ENCODE measurements around the gene CFAP65. TPM values are rescaled to one million over a fixed set of nuclear protein-coding genes. Genes with fewer than 3 reads are reported as not detected.

Gene CFAP65
- total RNA-seq, 2 experiments from 2014 or later = not detected

DNA sequence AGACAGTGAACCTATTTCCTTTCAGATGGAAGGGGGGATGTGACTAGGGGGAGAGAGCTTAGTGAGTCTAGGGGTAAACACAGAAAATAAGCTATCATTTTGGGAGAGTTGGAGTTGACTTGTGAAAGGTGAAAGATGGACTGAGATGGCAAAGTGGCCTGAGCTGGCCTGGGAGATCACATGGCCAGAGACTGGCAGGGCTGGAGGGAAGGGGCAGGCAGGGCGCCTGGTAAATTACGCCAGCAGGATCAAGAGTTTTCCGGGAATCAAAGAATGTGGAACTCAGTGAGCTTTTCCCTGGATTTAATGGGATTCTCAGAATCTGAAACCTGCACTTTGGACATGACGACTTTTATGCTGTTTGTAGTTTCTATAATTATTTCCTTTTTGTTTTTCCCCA lies 841 bp upstream of the CFAP65 start:
- peaks cover 9% of the 10 kb centered on the region for H3K4me1 Mint-ChIP-seq (ENCODE audit: low read depth)
- no peak overlapping the region for H3K27ac Mint-ChIP-seq
- no peaks in the 10 kb centered on the region for H3K36me3 Mint-ChIP-seq (ENCODE audit: low read depth)
- H3K4me3 Mint-ChIP-seq = no peak overlapping the region
- peaks cover 50% of the 10 kb centered on the region for H3K27me3 Mint-ChIP-seq (ENCODE audit: low read depth)
- DNase-seq (no peak), ATAC-seq (no peak)
- POLR2A ChIA-PET = interaction anchor here (1.2 kb wide), 1 partner anchor 24 kb away, joined by 4 read pairs; no protein-coding TSS in a partner anchor
- CTCF ChIA-PET = interaction anchor here (0.8 to 4.7 kb wide), 6 partner anchors 12 to 253 kb away, joined by 3 to 29 read pairs (median 5); no protein-coding TSS in a partner anchor
- no peaks in the 10 kb centered on the region for H3K9me3 Mint-ChIP-seq (ENCODE audit: insufficient read depth)

DNA sequence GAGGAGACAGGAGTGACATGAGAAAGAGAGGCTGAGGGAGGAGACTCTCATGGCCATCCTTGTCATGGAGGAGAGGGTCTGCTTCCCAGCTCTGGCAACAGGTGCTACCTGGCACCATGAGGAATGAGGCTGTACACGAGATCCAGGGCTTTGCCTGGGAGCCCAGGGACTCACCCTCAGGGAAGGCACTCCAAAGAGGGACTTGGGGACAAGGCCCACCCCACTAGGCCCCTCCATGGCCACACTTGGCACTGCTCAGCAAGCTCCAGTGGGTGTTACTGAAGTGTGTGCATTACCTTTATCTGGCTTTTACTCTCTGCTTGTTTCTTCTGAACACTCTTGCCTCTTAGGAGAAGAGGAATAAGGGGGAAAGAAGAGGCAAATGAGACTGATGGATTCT lies 2.7 kb downstream of the CFAP65 start:
- H3K4me3 Mint-ChIP-seq = no peak overlapping the region
- DNase-seq = no peak
- H3K36me3 Mint-ChIP-seq (ENCODE audit: low read depth) = no peaks in the 10 kb centered on the region
- H3K27ac Mint-ChIP-seq = no peak overlapping the region
- no peaks in the 10 kb centered on the region for H3K9me3 Mint-ChIP-seq (ENCODE audit: insufficient read depth)
- peaks cover 9% of the 10 kb centered on the region for H3K4me1 Mint-ChIP-seq (ENCODE audit: low read depth)
- ATAC-seq = no peak
- H3K27me3 Mint-ChIP-seq (ENCODE audit: low read depth) = peaks cover 53% of the 10 kb centered on the region
- POLR2A ChIA-PET = no interaction called here
- CTCF ChIA-PET = interaction anchor here (1.7 to 4.7 kb wide), 2 partner anchors 9 to 58 kb away, joined by 6 to 29 read pairs; no protein-coding TSS in a partner anchor

DNA sequence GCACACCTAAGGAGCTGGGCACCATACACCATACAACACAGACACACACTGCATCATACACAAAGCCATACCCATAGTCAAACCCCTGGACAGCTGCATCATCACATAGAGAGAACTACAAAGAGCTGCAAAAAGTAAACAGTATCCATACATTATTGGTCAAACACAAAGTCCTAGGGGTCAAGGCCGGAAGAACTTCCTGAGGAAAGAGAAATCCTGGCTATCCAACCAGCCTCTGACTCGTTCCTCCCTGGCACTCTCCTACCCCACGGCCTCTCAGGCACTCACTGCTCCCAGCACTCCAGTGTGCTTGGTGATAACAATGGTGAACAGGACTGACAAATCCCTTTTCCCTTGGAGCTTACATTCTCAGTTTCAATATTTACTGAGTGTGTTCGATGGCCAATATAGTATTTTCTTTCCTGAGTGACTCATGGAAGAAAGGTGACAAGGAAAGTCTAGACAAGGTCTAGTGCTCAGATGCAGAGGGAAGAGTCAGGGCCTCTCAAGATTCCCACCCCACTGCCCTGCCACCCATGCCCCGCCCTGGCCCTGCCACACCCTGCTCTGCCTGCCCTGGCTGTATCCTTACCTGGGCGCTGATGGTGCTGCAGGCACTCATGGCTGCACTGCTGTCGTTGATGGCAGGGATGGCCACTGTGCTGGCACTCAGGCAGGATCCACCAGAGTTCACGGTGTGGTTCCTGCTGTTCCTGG lies 3.4 kb downstream of the CFAP65 start:
- no peak overlapping the region for H3K27ac Mint-ChIP-seq
- H3K4me1 Mint-ChIP-seq (ENCODE audit: low read depth) = peaks cover 9% of the 10 kb centered on the region
- ChIA-PET CTCF (interaction anchor here (0.7 to 4.7 kb wide), 3 partner anchors 8 to 89 kb away, joined by 3 to 29 read pairs (median 6); no protein-coding TSS in a partner anchor), POLR2A (no interaction called here)
- no peak for DNase-seq
- H3K9me3 Mint-ChIP-seq (ENCODE audit: insufficient read depth) = no peaks in the 10 kb centered on the region
- H3K4me3 Mint-ChIP-seq = no peak overlapping the region
- H3K27me3 Mint-ChIP-seq (ENCODE audit: low read depth) = peaks cover 54% of the 10 kb centered on the region
- no peaks in the 10 kb centered on the region for H3K36me3 Mint-ChIP-seq (ENCODE audit: low read depth)
- no peak for ATAC-seq

DNA sequence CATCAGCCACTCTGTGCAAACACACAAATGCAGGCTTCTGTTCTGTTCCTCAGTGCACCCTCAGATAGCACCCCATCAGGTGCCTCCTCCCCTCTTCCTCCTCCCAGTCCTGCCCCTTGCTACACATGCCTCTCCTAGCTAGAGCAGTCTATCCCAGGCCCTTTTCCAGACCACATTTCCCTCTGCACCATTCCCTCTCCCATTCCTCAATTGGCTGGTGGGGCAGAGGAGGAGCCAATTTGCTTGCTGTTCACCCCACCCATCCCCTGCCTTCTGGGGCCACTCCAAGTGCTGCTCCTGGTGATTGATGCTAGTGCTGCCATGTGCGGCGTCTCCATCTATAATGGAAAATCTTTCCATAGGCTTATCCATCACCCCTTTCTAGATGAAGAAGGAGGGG lies 5.4 kb downstream of the CFAP65 start:
- ATAC-seq = no peak
- ChIA-PET POLR2A (no interaction called here), CTCF (no interaction called here)
- Mint-ChIP-seq H3K4me3 (no peak overlapping the region), H3K9me3 (ENCODE audit: insufficient read depth) (no peaks in the 10 kb centered on the region), H3K27ac (no peak overlapping the region), H3K27me3 (ENCODE audit: low read depth) (peaks cover 49% of the 10 kb centered on the region), H3K4me1 (ENCODE audit: low read depth) (no peaks in the 10 kb centered on the region), H3K36me3 (ENCODE audit: low read depth) (no peaks in the 10 kb centered on the region)
- no peak for DNase-seq

DNA sequence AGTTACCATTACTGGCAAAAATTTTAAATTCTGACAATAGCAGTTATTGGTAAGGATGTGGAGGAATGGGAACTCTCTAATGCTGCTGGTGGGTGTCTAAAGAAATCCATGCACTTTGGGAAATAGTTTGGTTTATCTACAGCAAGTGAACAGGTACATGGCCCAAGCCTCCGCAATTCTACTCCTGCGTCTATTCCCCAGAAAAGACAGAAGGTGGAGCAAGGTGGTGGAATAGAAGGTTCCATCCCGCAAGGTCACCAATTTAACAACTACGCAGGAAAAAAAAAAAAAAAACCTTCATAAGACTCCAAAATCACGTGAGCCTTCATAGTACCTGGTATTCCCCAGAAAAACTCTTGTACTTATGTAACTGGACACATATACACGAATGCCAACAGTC lies 6.5 kb downstream of the CFAP65 start:
- POLR2A ChIA-PET = no interaction called here
- Mint-ChIP-seq H3K4me3 (no peak overlapping the region), H3K27me3 (ENCODE audit: low read depth) (peaks cover 40% of the 10 kb centered on the region), H3K9me3 (ENCODE audit: insufficient read depth) (no peaks in the 10 kb centered on the region), H3K4me1 (ENCODE audit: low read depth) (no peaks in the 10 kb centered on the region), H3K27ac (no peak overlapping the region), H3K36me3 (ENCODE audit: low read depth) (no peaks in the 10 kb centered on the region)
- ATAC-seq (no peak), DNase-seq (no peak)
- CTCF ChIA-PET = no interaction called here

DNA sequence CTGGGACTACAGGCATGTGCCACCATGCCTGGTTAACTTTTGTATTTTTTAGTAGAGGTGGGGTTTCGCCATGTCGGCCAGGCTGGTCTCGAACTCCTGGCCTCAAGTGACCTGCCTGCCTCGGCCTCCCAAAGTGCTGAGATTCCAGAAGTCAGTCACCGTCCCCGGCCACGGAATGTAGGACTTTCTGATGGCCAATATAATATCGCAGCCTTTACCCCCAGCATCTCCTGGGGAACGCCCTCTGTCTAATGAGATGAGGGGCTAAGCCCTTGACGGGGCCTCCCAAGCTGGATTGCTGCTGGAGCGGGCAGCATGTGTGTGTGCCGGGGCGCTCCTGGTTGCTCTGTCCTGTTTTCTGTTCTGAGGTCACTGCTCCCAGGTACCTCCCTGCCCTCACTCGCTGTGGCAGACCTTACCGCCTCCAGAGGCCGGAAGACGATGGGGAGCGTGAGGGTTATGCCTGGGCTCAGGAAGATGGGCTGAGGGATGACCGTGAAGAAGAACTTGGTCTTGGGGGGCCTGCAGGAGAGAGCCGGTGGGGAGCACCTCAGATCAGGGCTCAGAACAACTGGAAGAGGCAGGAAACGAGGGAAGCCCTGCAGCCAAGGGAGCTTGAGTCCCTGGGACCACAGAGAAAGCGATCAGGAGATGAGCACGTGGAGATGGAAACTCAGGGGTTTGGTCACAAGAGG lies 9.1 kb downstream of the CFAP65 start:
- CTCF ChIA-PET = no interaction called here
- H3K36me3 Mint-ChIP-seq (ENCODE audit: low read depth) = no peaks in the 10 kb centered on the region
- DNase-seq = no peak
- no peak overlapping the region for H3K27ac Mint-ChIP-seq
- no peak for ATAC-seq
- no peaks in the 10 kb centered on the region for H3K9me3 Mint-ChIP-seq (ENCODE audit: insufficient read depth)
- no peak overlapping the region for H3K4me3 Mint-ChIP-seq
- POLR2A ChIA-PET = no interaction called here
- H3K4me1 Mint-ChIP-seq (ENCODE audit: low read depth) = no peaks in the 10 kb centered on the region
- H3K27me3 Mint-ChIP-seq (ENCODE audit: low read depth) = peaks cover 32% of the 10 kb centered on the region

DNA sequence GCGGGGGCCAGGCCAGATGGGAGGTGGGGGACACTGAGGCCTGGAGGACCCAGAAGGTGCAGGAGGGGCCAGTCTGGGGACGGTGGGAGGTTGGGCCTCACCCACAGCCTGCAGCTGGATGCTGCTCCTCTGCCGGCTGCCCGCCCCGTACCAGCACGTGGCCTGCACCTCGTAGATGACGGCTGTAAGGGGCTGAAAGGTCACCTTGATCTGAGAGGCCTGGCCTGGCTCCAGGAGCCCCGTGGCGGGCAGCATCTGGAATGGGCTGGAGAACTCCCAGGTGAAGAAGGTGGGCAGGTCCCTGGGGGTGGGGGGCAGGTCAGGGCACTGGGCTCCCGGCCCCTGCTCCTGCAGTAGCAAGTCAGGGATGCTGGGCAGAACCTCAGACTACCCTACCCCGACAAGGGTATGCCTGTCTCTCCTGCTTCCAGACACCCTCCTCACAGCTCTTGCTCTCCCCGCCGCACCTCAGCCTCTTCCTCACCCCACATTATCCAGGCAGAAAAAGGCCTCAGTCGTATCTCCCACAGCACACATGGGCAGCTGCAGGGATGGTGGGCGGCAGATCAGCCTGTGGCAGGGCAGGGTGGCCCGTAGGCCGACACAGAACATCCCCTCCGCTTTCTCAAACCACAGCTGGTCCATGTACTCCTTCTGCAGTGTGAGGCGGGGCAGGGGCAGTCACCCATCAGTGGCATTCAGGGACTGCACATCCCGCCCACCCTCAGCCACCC lies 10.1 kb downstream of the CFAP65 start:
- DNase-seq (no peak), ATAC-seq (no peak)
- POLR2A ChIA-PET = no interaction called here
- Mint-ChIP-seq H3K4me3 (no peak overlapping the region), H3K27me3 (ENCODE audit: low read depth) (peaks cover 32% of the 10 kb centered on the region), H3K4me1 (ENCODE audit: low read depth) (no peaks in the 10 kb centered on the region), H3K36me3 (ENCODE audit: low read depth) (no peaks in the 10 kb centered on the region), H3K9me3 (ENCODE audit: insufficient read depth) (no peaks in the 10 kb centered on the region), H3K27ac (no peak overlapping the region)
- CTCF ChIA-PET = interaction anchor here (2.0 to 2.3 kb wide), 2 partner anchors 42 to 123 kb away, joined by 9 to 29 read pairs; no protein-coding TSS in a partner anchor

DNA sequence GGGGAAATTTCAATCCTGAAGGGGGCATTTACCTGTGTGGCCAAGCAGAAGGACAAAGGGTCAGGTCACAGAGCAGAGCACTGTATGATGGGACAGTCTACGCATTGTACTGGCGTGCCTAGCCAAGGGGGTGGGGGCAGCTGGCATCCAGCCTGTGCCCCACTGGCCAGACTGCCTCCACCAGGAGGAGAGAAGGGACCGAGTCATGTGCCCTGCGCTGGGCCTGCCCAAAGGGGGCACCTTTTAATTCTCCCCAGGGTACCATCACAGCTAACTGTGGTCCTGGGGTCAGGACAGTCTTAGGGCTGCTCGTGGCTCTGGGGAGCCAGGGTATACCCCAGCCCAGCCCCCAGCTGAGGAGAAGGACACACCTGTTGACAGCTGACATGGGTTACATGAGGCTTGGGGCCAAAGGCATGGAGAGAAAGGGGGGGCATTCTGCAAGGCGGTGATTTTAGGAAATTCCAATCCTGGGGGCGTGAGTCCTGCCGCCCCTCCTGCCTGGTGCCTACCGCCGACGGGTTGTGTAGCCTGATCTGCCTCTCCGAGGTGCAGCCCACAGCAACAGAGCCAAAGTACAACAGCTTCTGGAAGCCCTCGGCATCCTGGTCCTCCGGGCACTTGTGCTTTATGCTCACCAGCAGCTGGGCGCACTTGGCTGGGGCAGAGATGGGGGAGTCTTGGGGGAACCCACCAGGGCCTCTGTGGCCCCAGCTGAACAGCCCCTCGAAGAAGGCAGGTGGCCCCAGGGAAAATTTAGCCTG lies 11.0 kb downstream of the CFAP65 start:
- Mint-ChIP-seq H3K4me3 (no peak overlapping the region), H3K27me3 (ENCODE audit: low read depth) (peaks cover 27% of the 10 kb centered on the region), H3K27ac (no peak overlapping the region), H3K36me3 (ENCODE audit: low read depth) (no peaks in the 10 kb centered on the region), H3K4me1 (ENCODE audit: low read depth) (no peaks in the 10 kb centered on the region), H3K9me3 (ENCODE audit: insufficient read depth) (no peaks in the 10 kb centered on the region)
- ATAC-seq (no peak), DNase-seq (no peak)
- CTCF ChIA-PET = interaction anchor here (0.6 to 2.3 kb wide), 57 partner anchors 10 to 361 kb away, joined by 3 to 29 read pairs (median 5); partner anchors contain the start of genes CFAP65 and SLC23A3
- POLR2A ChIA-PET = interaction anchor here (0.5 kb wide), 1 partner anchor 22 kb away, joined by 3 read pairs; no protein-coding TSS in a partner anchor

DNA sequence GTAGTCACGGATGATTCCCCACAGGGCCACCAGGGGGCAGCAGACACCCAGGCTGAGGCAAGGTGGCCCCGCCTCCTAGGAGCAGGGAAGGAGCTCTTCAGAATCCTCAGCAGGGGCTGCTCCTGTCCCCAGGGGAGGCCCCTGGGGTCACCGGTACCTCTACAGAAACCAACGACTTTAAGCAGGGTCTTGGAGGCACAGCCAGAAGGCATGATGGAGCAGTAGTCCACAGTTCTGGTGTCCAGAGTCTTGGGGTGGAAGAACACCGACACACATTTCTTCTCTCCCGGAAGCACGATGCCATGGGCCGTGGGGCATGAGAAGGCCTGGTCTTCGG lies 11.5 kb downstream of the CFAP65 start:
- no peak overlapping the region for H3K27ac Mint-ChIP-seq
- H3K36me3 Mint-ChIP-seq (ENCODE audit: low read depth) = no peaks in the 10 kb centered on the region
- H3K9me3 Mint-ChIP-seq (ENCODE audit: insufficient read depth) = no peaks in the 10 kb centered on the region
- H3K4me3 Mint-ChIP-seq = no peak overlapping the region
- CTCF ChIA-PET = interaction anchor here (0.6 to 2.3 kb wide), 57 partner anchors 10 to 362 kb away, joined by 3 to 29 read pairs (median 5); partner anchors contain the start of genes CFAP65 and SLC23A3
- no peaks in the 10 kb centered on the region for H3K4me1 Mint-ChIP-seq (ENCODE audit: low read depth)
- DNase-seq (peak; percentile 82), ATAC-seq (peak; percentile 91)
- POLR2A ChIA-PET = no interaction called here
- peaks cover 22% of the 10 kb centered on the region for H3K27me3 Mint-ChIP-seq (ENCODE audit: low read depth)

DNA sequence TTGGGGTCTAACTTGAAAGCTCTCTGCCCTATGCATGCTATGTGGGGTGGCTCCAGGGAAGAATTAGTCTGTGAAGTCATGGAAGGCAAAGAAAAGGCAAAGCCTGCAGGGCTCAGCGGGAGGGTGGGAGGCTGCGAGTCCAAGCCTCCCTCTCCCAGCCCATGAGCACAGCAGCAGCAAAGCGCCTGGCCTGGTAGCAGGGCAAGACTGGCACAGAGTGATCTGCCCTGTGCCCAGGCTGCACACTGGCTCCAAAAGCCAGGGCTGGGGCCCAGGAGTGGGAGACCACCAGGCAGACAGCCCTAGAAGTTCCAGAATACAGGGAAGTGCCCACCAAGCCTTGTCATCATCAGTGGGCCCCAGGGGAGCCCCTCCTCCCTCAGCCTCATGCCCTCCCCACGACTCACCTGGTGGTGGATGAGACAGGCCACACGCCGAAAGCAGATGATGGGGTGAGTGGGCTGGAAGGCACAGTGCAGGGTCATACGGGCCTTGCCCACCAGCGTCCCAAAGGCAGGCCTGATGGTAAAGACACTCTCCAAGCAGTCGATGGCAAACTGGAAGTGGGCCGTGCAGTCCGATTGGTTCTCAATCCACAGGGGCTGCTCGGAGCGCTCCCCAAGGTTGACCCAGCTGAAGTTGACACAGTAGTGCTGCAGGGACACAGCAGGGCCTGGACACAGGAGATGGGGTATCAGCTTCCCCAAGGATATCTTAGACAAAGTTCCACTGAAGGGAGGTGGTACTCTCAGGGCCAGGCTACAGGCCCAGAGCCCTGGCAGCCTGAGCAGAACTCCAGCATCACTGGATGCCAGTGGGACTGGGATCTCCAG lies 12.1 kb downstream of the CFAP65 start:
- no peaks in the 10 kb centered on the region for H3K9me3 Mint-ChIP-seq (ENCODE audit: insufficient read depth)
- H3K4me3 Mint-ChIP-seq = no peak overlapping the region
- no peaks in the 10 kb centered on the region for H3K36me3 Mint-ChIP-seq (ENCODE audit: low read depth)
- DNase-seq (no peak), ATAC-seq (peak; percentile 14)
- ChIA-PET CTCF (interaction anchor here (0.6 to 2.3 kb wide), 55 partner anchors 10 to 362 kb away, joined by 3 to 29 read pairs (median 4); partner anchors contain the start of genes CFAP65 and SLC23A3), POLR2A (no interaction called here)
- peaks cover 16% of the 10 kb centered on the region for H3K27me3 Mint-ChIP-seq (ENCODE audit: low read depth)
- H3K27ac Mint-ChIP-seq = no peak overlapping the region
- no peaks in the 10 kb centered on the region for H3K4me1 Mint-ChIP-seq (ENCODE audit: low read depth)

Data from activated CD8-positive, alpha-beta T cell treated with anti-CD3 and anti-CD28 coated beads, Interleukin-2, amount 10 ng/mL, durations not matched to agents 7 days and 5 days (primary cell).